Adrenal gland (tissue), 12 donors: Measurements from ENCODE around the gene CPPED1. TPM values are rescaled to one million over a fixed set of nuclear protein-coding genes. Genes with fewer than 3 reads are reported as not detected.
A peak's percentile ranks its signal among the peaks of the same experiment; 100 is the strongest.
"Not testable (repeated sequence)": the region's sequence is repeated elsewhere in the genome, so short reads cannot be mapped to it uniquely, and the experiment has no call there.

Experiments
- DNase-seq, 7 donors: peaks; one replicate each; pipeline ENCODE4 v3.0.0-alpha.2; 2019 to 2020
- H3K27ac ChIP-seq, 5 donors: fragments of 200-600 bp; sonication (generic) in 4 of 5; 1 replicate in 3 of 5; 2 replicates in 2 of 5; pipeline versions ENCODE4 v1.5.1 to v1.8.0; 2016 to 2020; ENCODE audit warnings: mild to moderate bottlenecking in 1 of 5
- H3K27me3 ChIP-seq: fragments of 200-600 bp; 2 replicates; pipeline ENCODE4 v1.8.0; 2021
- H3K36me3 ChIP-seq, 2 donors: fragments of 200-600 bp; replicated peaks in 1 of 2; 1 replicate in 1 of 2; 2 replicates in 1 of 2; pipeline versions ENCODE4 v1.5.1 to v1.8.0; 2018 to 2022
- H3K4me1 ChIP-seq, 2 donors: fragments of 200-600 bp; replicated peaks in 1 of 2; 1 replicate in 1 of 2; 2 replicates in 1 of 2; pipeline versions ENCODE4 v1.5.1 to v1.8.0; 2018 to 2021
- H3K4me3 ChIP-seq, 4 donors: fragments of 200-600 bp; sonication (generic) in 3 of 4; one replicate each; pipeline ENCODE4 v1.5.1; 2016 to 2018
- H3K9me3 ChIP-seq, 3 donors: fragments of 200-600 bp; sonication (generic) in 1 of 3; replicated peaks in 1 of 3; 1 replicate in 2 of 3; 2 replicates in 1 of 3; pipeline versions ENCODE4 v1.5.1 to v1.8.0; 2016 to 2021
- CTCF ChIP-seq, 6 experiments: fragments of 450-650 bp in 4 of 6; fragments of 200-600 bp in 2 of 6; sonication (generic) in 1 of 6; IDR thresholded peaks; 1 replicate in 5 of 6; 2 replicates in 1 of 6; pipeline versions ENCODE4 v1.5.1 to v1.8.0; 2016 to 2021; ENCODE audit warnings: antibody characterized with exemption in 6 of 6, mild to moderate bottlenecking in 2 of 6, moderate library complexity in 1 of 6
- POLR2A ChIP-seq, 2 donors: fragments of 450-650 bp; IDR thresholded peaks; one replicate each; pipeline ENCODE4 v1.6.1; 2017; ENCODE audit warnings: antibody characterized with exemption in 2 of 2, mild to moderate bottlenecking in 2 of 2, moderate library complexity in 1 of 2
- WGBS, 4 donors: extraction: QIAGEN DNeasy Blood & Tissue Kit in 2 of 4; methylation state at CpG; one replicate each; pipeline versions ENCODE4 v1.1.5 to v1.1.7; 2013 to 2017; 5-methylcytosine and 5-hydroxymethylcytosine counted together
- intact Hi-C, 2 donors: fragments of 100-400 bp; cut with DNase I; formaldehyde crosslinking; loops; one replicate each; pipeline versions ENCODE4 v1.14.1 to v1.15.0; 2022 to 2023
- polyA plus RNA-seq, 3 donors: library from polyadenylated mRNA; stranded (reverse); fragments of 200-250 nt in 2 of 3; fragments of 350-450 nt in 1 of 3; fragmentation: Illumina TruSeq in 1 of 3; extraction: RNeasy Lipid Tissue Mini Kit (QIAGEN cat#74804) in 1 of 3; gene quantifications; one replicate each; pipeline ENCODE4 v1.2.3, GENCODE V29; 2013 to 2014
- total RNA-seq, 9 donors: library from RNA; depleted of rRNA in 4 of 9; stranded (reverse); fragments of >200 nt in 4 of 9; fragments of 120-200 nt in 1 of 9; fragmentation: NEBNext Ultra II Directional in 1 of 9; extraction: Animal tissue kit (Norgen Biotek cat#: 25700) in 1 of 9; gene quantifications; one replicate each; pipeline versions ENCODE4 v1.1.0 to v1.2.4, GENCODE V29; 2013 to 2023
- donor health status: healthy with polysubstance abuse.
- donor health status: Bipolar disorder and iron deficiency.
- donor health status: DM: yes; HTN: yes; CAD: no.
- donor health status: DM: no; HTN: no; CAD: no.
- donor health status: DM: no; HTN: no; CAD: no.
- donor health status: DM: yes; HTN: yes; CAD: no.

The CPPED1 gene
- total and polyA plus RNA-seq, 12 donors = 8.1 to 38.1 (median 14.2) TPM

DNA sequence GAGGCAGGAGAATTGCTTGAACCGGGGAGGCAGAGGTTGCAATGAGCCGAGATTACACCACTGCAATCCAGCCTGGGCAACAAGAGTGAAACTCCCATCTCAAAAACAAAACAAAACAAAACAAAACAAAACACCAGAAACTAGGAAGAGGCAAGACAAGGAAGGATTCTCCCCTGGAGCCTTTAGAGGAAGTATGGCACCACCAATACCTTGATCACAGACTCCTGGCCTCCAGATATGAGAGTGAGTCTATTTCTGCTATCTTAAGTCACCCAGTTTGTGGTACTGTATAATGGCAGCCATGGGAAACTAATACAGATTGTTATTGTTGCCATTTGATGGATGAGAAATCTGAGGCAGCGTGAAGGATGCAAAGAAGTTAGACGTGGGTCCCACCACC lies 14.6 kb upstream of the CPPED1 start:
- DNase-seq = no peak
- Histone ChIP-seq H3K36me3 (no peaks in the 10 kb centered on the region), H3K4me1 (no peaks in the 10 kb centered on the region), H3K27ac (no peak overlapping the region), H3K9me3 (no peaks in the 10 kb centered on the region), H3K27me3 (no peaks in the 10 kb centered on the region), H3K4me3 (no peak overlapping the region)
- no peak for TF ChIP-seq POLR2A (IDR thresholded peaks at IDR 0.05)
- TF ChIP-seq CTCF (IDR thresholded peaks at IDR 0.05) = no peak
- 74 to 86% (median 78%) methylated on average over 4 of the region's 4 CpGs for WGBS, 4 donors
- intact Hi-C loops = loop anchor here (5.0 to 10.0 kb wide), 2 partner anchors 241 to 364 kb away; no protein-coding TSS in a partner anchor

- not testable (repeated sequence) for H3K27ac ChIP-seq, H3K9me3 ChIP-seq, H3K4me3 ChIP-seq, H3K36me3 ChIP-seq, H3K4me1 ChIP-seq, H3K27me3 ChIP-seq
- peak in 2 of 7 donors; percentile 16 to 58 for DNase-seq
- intact Hi-C loops = loop anchor here (5.0 to 10.0 kb wide), 2 partner anchors 240 to 362 kb away; no protein-coding TSS in a partner anchor
- WGBS, 4 donors = 45 to 64% (median 62%) methylated on average over 4 of the region's 4 CpGs
These were observed 13.1 kb upstream of the CPPED1 start for GRCh38 chr16:12816791-12817214.

GRCh38 chr16:12815361-12815760 lies 11.7 kb upstream of the CPPED1 start:
- no peaks in the 10 kb centered on the region for H3K9me3 ChIP-seq
- H3K27ac ChIP-seq = no peak overlapping the region
- WGBS, 4 donors = 58 to 71% (median 65%) methylated on average over 3 of the region's 3 CpGs
- intact Hi-C loops = loop anchor here (5.0 to 10.0 kb wide), 2 partner anchors 238 to 361 kb away; no protein-coding TSS in a partner anchor
- no peak overlapping the region for H3K4me3 ChIP-seq
- H3K36me3 ChIP-seq = no peaks in the 10 kb centered on the region
- no peaks in the 10 kb centered on the region for H3K27me3 ChIP-seq
- no peak for DNase-seq
- H3K4me1 ChIP-seq = no peaks in the 10 kb centered on the region
- TF ChIP-seq POLR2A (IDR thresholded peaks at IDR 0.05) (no peak), CTCF (IDR thresholded peaks at IDR 0.05) (peak in 1 of 6 experiments; percentile 20)

DNA sequence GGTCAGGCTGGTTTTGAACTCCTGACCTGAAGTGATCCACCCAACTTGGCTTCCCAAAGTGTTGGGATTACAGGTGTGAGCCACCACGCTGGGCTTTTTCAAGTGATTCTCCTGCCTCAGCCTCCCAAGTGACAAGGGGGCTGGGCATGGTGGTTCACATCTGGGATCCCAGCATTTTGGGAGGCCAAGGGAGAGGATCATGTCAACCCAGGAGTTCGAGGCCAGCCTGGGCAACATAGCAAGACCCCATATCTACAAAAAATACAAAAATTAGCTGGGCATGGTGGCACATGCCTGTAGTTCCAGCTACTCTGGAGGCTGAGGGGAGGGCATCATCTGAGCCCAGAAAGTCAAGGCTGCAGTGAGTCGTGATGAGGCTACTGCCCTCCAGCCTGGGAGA lies 10.0 kb upstream of the CPPED1 start:
- intact Hi-C loops = loop anchor here in 1 of 2 donors (10.0 kb wide), 1 partner anchor 359 kb away; no protein-coding TSS in a partner anchor
- H3K36me3 ChIP-seq, H3K27me3 ChIP-seq, H3K4me3 ChIP-seq, DNase-seq, H3K9me3 ChIP-seq, H3K4me1 ChIP-seq, H3K27ac ChIP-seq: not testable (repeated sequence)
- 63 to 82% (median 74%) methylated on average over 1 to 3 of the region's 3 CpGs for WGBS, 4 donors

DNA sequence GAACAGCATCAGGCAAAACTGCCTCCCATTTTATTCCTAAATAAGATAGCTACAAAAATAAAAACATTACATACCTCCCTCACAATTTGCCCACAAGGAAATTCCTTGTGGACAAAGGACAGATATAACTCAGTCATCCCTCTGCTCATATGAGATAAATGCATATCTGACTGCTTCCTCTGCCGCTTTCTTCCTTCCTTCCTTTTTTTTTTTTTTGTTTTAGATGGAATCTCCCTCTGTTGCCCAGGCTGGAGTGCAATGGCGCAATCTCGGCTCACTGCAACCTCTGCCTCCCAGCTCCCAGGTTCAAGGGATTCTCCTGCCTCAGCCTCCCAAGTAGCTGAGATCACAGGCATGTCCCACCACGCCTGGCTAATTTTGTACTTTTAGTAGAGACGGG lies 9.6 kb upstream of the CPPED1 start:
- H3K4me1 ChIP-seq, DNase-seq, H3K4me3 ChIP-seq, H3K36me3 ChIP-seq, H3K9me3 ChIP-seq, H3K27me3 ChIP-seq, H3K27ac ChIP-seq: not testable (repeated sequence)
- intact Hi-C loops = loop anchor here in 1 of 2 donors (10.0 kb wide), 1 partner anchor 359 kb away; no protein-coding TSS in a partner anchor
- 74 to 83% (median 77%) methylated on average over 4 to 5 of the region's 5 CpGs for WGBS, 4 donors
